H1 (cell line): ENCODE data around the gene GANAB. TPM values are rescaled to one million over a fixed set of nuclear protein-coding genes. Genes with fewer than 3 reads are reported as not detected.

Source experiments
- BRCA1 ChIP-seq: IDR thresholded peaks from 2 replicates; pipeline ENCODE4 v1.6.1; 2012; ENCODE audit warnings: low read depth, low read length, improper control_type of control experiment
- CBX5 ChIP-seq: fragments of 300-800, 300-1000 bp; sonication (generic); IDR thresholded peaks from 2 replicates; pipeline ENCODE4 v1.7.1; 2016; ENCODE audit warnings: antibody characterized with exemption, low read length, low read depth
- CTBP2 ChIP-seq: IDR thresholded peaks from 2 replicates; pipeline ENCODE4 v1.7.0; 2011; ENCODE audit warnings: borderline replicate concordance, mild to moderate bottlenecking, moderate library complexity, mixed read lengths, low read length; ENCODE audit not compliant: insufficient read depth, insufficient read length
- FOSL1 ChIP-seq: IDR thresholded peaks from 2 replicates; pipeline ENCODE4 v1.6.1; 2011; ENCODE audit warnings: mild to moderate bottlenecking, low read depth, low read length, moderate library complexity; ENCODE audit not compliant: insufficient read depth
- NRF1 ChIP-seq: IDR thresholded peaks from 2 replicates; pipeline ENCODE4 v1.6.1; 2011; ENCODE audit warnings: mild to moderate bottlenecking, low read depth, low read length, improper control_type of control experiment
- RFX5 ChIP-seq: IDR thresholded peaks from 2 replicates; pipeline ENCODE4 v1.6.1; 2011; ENCODE audit warnings: low read depth, low read length, improper control_type of control experiment, borderline replicate concordance
- RNF2 ChIP-seq: fragments of 200-900, 300-1000 bp; sonication (generic); IDR thresholded peaks from 2 replicates; pipeline ENCODE4 v1.7.1; 2016; ENCODE audit warnings: borderline replicate concordance, low read depth, mild to moderate bottlenecking, antibody characterized with exemption, low read length; ENCODE audit not compliant: poor library complexity, severe bottlenecking; ENCODE audit errors: missing control alignments
- SP2 ChIP-seq: IDR thresholded peaks from 2 replicates; pipeline ENCODE4 v1.6.1; 2012; ENCODE audit warnings: mild to moderate bottlenecking, low read length, inconsistent platforms
- polyA plus RNA-seq, 7 experiments: library from polyadenylated mRNA; depleted of rRNA in 3 of 7; stranded (reverse) in 5 of 7; unstranded in 2 of 7; fragments of >200 nt in 5 of 7; fragments of 200-250 nt in 2 of 7; gene quantifications; 1 replicate in 5 of 7; 2 replicates in 1 of 7; 4 replicates in 1 of 7; pipeline versions ENCODE4 v1.2.1 to v1.2.3, GENCODE V29; 2011 to 2013; ENCODE audit warnings: missing spikeins in 2 of 7, mixed read lengths in 2 of 7
- total RNA-seq: library from RNA; stranded (reverse); fragmentation: NEBNext Ultra II Directional; extraction: Animal tissue kit (Norgen Biotek cat#: 25700); gene quantifications from 2 replicates; pipeline ENCODE4 v1.2.1, GENCODE V29; 2021
- TF ChIP-seq, protein P1 (sequence below): fragments of 300-600 bp; sonication (generic); IDR thresholded peaks from 2 replicates; pipeline ENCODE4 v1.7.1; 2012; ENCODE audit warnings: low read length, moderate library complexity, mild to moderate bottlenecking, inconsistent platforms; ENCODE audit not compliant: insufficient replicate concordance

GANAB gene
- total and polyA plus RNA-seq, 2 of the 8 experiments (the other 6 are each of a cell fraction or from before 2014, with no cell fraction given), result 289 to 330 TPM

DNA sequence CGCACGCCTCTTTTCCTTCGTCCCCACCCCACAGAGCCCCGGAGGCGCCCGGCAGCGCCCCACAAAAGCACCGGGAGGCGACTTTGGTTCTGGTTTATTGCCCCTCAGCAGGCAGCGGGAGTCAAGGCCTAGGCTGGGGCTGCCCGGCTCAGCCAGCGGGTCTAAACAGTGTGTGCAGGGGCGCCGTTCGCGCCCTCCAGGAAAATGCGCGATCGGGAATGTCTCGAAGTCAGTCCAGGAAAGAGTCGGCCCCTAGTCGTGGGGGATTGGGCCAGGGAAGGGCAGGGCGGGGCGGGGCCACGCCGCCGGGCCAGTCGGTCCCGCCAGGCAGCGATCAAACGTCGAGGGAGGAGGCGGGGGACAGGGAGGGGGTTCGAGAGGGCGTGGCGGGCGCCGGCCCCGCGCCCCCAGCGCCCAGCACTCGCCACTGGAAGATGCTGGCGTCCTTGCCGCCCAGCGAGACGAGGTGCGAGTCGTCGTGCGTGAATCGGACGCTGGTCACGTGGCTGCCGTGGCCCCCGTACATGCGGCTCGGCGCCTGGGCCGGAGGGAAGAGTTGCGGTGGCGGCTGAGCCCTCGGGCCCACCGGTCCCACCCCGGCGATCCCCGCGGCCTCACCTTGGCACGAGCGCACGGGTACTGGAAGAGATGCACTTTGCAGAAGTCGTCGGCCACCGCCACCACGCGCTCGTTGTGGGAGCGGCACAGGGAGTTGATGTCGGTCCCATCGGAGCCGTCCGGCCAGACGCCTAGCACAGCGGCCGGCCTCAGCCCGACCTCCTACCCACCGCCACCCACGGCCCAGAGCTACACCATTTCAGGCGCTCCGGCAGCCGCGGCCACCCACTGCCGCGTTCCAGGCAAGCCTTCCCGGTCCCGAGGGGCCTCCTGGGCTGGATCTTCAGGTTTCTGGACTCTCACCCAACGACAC, 44.0 kb downstream of the GANAB start (continued):
- TF ChIP-seq, protein P1, sequence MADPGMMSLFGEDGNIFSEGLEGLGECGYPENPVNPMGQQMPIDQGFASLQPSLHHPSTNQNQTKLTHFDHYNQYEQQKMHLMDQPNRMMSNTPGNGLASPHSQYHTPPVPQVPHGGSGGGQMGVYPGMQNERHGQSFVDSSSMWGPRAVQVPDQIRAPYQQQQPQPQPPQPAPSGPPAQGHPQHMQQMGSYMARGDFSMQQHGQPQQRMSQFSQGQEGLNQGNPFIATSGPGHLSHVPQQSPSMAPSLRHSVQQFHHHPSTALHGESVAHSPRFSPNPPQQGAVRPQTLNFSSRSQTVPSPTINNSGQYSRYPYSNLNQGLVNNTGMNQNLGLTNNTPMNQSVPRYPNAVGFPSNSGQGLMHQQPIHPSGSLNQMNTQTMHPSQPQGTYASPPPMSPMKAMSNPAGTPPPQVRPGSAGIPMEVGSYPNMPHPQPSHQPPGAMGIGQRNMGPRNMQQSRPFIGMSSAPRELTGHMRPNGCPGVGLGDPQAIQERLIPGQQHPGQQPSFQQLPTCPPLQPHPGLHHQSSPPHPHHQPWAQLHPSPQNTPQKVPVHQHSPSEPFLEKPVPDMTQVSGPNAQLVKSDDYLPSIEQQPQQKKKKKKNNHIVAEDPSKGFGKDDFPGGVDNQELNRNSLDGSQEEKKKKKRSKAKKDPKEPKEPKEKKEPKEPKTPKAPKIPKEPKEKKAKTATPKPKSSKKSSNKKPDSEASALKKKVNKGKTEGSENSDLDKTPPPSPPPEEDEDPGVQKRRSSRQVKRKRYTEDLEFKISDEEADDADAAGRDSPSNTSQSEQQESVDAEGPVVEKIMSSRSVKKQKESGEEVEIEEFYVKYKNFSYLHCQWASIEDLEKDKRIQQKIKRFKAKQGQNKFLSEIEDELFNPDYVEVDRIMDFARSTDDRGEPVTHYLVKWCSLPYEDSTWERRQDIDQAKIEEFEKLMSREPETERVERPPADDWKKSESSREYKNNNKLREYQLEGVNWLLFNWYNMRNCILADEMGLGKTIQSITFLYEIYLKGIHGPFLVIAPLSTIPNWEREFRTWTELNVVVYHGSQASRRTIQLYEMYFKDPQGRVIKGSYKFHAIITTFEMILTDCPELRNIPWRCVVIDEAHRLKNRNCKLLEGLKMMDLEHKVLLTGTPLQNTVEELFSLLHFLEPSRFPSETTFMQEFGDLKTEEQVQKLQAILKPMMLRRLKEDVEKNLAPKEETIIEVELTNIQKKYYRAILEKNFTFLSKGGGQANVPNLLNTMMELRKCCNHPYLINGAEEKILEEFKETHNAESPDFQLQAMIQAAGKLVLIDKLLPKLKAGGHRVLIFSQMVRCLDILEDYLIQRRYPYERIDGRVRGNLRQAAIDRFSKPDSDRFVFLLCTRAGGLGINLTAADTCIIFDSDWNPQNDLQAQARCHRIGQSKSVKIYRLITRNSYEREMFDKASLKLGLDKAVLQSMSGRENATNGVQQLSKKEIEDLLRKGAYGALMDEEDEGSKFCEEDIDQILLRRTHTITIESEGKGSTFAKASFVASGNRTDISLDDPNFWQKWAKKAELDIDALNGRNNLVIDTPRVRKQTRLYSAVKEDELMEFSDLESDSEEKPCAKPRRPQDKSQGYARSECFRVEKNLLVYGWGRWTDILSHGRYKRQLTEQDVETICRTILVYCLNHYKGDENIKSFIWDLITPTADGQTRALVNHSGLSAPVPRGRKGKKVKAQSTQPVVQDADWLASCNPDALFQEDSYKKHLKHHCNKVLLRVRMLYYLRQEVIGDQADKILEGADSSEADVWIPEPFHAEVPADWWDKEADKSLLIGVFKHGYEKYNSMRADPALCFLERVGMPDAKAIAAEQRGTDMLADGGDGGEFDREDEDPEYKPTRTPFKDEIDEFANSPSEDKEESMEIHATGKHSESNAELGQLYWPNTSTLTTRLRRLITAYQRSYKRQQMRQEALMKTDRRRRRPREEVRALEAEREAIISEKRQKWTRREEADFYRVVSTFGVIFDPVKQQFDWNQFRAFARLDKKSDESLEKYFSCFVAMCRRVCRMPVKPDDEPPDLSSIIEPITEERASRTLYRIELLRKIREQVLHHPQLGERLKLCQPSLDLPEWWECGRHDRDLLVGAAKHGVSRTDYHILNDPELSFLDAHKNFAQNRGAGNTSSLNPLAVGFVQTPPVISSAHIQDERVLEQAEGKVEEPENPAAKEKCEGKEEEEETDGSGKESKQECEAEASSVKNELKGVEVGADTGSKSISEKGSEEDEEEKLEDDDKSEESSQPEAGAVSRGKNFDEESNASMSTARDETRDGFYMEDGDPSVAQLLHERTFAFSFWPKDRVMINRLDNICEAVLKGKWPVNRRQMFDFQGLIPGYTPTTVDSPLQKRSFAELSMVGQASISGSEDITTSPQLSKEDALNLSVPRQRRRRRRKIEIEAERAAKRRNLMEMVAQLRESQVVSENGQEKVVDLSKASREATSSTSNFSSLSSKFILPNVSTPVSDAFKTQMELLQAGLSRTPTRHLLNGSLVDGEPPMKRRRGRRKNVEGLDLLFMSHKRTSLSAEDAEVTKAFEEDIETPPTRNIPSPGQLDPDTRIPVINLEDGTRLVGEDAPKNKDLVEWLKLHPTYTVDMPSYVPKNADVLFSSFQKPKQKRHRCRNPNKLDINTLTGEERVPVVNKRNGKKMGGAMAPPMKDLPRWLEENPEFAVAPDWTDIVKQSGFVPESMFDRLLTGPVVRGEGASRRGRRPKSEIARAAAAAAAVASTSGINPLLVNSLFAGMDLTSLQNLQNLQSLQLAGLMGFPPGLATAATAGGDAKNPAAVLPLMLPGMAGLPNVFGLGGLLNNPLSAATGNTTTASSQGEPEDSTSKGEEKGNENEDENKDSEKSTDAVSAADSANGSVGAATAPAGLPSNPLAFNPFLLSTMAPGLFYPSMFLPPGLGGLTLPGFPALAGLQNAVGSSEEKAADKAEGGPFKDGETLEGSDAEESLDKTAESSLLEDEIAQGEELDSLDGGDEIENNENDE, result no peak
- no peak for TF ChIP-seq FOSL1
- no peak for TF ChIP-seq SP2
- no peak for TF ChIP-seq CTBP2
- no peak for TF ChIP-seq RNF2
- TF ChIP-seq BRCA1, result no peak
- no peak for TF ChIP-seq RFX5
- no peak for TF ChIP-seq NRF1
- TF ChIP-seq CBX5, result no peak
